CD4-positive, alpha-beta T cell treated with Interleukin-4 for 1 hour (primary cell): ENCODE data around the gene SCARB1.

Experiments
- DNase-seq, 2 donors: peaks; one replicate each; pipeline ENCODE4 v3.0.0-alpha.2; 2020 to 2022

Gene SCARB1

DNA sequence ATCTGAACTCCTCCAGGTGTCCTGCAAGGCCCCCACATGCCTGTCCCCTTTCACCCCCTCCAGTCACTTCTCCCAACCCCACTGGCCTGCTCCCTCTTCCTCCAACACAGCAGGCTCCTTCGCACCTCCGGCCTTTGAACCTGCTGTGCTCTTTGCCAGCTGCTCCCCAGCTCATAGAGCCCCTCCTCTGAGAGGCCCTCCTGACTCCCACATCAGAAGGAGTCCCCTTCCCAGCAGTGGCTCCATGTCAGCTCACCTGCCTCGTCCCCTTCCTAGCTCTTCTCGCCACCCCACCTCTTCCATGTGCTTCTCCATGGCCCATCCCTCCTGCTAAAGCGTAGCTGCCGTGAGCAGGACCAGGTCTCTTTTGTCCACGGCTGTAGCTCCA, 22.1 kb downstream of the SCARB1 start:
- DNase-seq: no peak

DNA sequence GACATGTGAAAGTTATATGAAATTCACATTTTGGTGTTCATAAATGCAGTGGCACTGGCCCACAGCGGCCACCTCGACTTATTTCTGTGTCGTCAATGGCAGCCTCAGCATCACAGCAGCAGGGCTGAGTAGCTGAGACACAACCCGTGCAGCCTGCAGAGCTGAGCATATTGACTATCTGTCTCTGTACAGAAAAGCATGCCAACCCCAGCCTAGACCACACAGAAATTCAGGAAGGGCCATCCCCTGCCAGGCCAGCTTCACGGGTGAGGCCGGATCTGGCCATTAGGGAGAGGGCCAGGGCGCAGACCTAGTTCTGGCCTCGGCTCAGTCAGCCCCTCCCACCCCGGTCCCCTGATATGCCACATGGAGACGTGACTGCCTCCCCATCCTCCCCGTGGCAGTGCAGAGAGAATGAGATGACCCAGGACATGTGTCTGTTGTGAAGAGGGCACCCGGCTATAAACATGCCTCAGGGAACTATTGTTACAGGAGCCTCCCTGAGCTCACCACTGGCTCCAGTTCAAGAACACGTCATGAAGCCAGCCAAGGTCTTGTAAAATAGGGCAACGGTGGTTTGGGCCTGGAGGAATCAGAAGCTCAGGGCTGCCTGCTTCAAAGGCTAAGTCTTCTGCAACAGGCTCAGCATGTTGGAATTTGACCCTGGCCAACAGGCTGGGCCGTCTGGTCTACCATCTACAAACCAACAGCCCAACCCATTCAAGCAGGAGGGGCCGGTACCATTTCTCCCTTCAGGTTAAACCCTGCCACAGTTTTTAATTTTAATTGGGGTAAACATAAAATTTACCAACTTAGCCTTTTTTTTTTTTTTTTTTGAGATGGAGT, 25.5 kb downstream of the SCARB1 start:
- no peak for DNase-seq

DNA sequence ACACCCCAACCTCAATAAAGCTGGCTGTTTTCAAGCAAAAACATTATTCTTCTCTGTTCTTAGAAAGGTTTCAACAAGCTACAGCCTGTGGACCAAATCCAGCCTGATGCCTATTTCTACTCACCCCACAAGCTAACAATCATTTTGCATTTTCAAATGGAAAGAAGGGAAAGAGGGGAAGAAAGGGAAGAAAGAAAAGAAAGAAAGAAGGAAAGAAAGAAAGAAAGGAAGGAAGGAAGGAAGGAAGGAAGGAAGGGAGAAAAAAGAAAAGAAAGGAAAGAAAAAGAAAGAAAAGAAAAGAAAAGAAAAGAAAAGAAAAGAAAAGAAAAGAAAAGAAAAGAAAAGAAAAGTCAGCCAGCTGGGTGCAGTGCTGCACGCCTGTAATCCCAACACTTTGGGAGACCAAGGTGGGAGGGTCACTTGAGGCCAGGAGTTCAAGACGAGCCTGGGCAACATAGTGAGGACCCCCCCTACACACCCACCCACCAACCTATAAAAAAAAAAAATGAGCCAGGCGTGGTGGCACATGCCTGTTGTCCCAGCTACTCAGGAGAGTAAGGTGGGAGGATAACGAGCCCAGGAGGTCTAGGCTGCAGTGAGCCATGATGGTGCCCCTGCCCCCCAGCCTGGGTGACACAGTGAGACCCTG, 26.3 kb downstream of the SCARB1 start:
- DNase-seq: no peak

DNA sequence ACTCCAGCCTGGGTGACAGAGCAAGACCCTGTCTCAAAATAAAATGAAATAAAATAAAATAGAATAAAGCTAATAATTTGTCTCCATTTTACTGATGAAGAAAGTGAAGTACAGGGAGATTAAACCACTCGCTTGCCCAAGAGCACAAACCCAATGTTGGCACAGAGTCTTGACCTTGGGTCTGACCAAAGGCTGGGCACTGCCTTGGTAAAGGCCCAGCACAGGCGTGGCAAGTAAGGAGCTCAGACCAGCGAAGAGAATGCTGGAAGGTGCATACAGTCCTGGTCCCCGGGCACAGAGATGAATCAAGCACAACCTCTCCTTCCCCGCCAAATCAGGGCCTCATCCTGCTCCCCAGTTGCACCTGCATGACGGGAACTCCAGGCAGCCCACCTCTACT, 26.9 kb downstream of the SCARB1 start:
- DNase-seq: no peak

- no peak for DNase-seq
Observed at GRCh38 chr12:124835656-124836410, 27.8 kb downstream of the SCARB1 start.

DNA sequence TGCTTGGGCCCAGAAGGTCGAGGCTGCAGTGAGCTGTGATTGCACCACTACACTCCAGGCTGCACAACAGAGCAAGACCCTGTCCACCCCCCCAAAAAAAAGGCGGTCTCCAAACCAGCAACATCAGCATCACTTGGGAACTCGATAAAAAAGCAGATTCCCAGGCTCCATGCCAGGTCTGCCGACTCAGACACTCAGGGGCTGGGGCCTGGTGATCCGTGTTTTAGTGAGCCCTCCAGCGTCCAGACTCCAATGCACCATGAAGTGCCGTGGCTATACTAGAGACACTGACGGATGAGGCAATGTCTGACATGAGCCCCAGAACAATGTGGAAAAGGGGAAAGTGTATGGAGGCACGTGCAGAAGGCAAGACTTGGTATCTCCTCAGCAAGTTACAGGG, 28.8 kb downstream of the SCARB1 start:
- no peak for DNase-seq

GRCh38 chr12:124833693-124834122, 30.0 kb downstream of the SCARB1 start:
- no peak for DNase-seq

DNA sequence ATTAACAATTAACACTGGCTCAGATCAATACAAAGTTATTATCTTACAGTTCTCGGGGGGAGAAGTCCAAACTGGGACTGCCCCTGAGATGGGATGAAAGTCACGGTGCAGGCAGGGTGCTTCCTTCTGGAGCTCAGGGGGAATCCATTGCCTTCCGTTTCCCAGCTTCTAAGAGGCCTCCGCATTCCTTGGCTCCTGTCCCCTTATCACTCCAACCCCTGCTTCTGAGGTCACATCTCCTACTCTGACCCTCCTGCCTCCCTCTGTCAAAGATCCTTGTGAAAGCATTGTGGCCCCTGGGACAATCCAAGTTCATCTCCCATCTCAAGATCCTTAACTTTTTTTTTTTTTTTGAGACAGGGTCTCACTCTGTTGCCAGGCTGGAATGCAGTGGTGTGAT, 30.8 kb downstream of the SCARB1 start:
- DNase-seq: no peak

DNA sequence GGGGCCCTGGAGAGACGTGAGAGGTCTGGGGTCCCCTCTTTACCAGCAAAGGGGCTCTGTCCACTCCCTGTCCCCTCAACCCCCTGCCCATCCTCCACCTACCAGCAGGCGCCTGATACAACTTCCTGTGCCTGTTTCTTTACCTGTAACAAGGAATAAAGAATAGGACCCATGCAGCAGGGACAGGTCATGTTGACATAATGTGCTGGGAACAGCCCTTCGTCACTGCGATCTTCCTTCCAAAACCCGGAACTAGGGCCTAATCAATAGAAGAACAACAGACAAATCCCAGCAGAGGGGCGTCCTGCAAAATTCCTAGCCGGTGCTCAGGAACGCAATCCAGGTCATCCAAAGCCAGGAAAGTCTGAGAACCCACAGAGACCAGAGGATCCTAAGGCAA, 32.1 kb downstream of the SCARB1 start:
- no peak for DNase-seq

- no peak for DNase-seq
Observed at GRCh38 chr12:124830306-124830705, 33.4 kb downstream of the SCARB1 start.

GRCh38 chr12:124829708-124830304, 33.9 kb downstream of the SCARB1 start:
- DNase-seq: no peak

DNA sequence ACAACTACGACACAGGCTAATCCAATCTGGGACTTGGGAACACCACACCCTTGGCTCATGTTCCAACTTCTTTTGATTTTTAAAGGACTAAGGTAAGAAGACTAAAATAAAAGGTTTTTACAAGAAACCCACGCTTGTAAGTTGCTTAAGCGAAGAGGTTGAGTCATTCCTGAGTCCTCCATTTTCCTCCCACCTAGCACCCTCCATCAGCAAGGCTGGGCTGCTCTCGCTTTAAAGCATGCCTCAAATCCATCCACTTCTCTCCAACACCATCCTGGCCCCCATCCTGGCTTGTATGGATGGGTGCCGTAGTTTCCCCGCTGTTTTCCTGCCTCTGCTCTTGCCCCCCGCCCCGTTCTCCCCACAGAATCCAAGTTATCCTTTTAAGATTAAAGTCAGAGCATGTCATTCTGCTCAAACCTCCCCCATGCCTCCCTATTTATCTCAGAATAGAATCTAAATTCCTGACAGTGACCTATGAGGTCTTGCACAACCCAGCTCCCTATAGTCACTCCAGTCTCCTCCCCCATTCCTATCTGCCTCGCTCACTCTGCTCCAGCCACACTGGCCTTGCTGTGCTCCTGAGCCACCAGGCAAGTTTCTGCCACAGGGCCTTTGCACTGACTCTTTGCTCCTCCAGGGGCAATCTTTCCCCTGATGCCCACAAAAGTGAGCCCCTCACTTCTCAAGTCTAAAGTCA, 34.5 kb downstream of the SCARB1 start:
- DNase-seq: no peak

DNA sequence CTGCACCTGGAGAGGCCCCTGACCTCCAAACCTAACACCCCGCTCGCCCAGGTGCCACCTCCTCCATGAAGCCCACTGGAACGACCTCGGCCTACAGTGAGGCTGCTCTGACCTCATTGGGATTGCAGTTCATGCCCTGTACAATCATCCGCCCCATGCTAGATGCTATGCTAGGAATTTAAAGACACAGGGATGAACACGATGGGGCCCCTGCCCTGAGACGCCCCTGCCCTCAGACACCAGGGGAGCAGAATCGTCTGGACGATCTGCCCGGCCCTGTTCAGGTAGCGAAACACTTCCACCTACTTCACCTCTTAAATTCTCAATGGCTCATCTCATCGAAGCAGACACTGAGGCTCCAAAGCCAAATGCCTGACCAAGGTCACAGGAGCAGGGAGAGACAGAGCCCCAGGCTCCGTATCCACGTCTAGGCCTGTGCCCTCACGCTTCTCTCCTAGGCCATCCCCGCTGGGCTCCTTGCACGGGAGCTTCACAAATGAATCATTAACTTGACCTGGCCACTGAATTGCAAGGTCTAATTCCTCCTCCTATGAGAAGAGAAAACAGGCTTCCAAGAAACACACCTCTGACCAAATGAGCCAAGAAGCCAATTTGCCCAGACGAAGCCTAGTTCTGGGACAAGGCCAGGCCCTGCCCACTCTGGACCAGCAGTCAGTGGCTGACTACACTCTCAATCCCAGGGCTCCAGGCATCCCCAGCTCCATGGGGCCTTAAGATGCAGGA, 35.2 kb downstream of the SCARB1 start:
- DNase-seq: no peak

DNA sequence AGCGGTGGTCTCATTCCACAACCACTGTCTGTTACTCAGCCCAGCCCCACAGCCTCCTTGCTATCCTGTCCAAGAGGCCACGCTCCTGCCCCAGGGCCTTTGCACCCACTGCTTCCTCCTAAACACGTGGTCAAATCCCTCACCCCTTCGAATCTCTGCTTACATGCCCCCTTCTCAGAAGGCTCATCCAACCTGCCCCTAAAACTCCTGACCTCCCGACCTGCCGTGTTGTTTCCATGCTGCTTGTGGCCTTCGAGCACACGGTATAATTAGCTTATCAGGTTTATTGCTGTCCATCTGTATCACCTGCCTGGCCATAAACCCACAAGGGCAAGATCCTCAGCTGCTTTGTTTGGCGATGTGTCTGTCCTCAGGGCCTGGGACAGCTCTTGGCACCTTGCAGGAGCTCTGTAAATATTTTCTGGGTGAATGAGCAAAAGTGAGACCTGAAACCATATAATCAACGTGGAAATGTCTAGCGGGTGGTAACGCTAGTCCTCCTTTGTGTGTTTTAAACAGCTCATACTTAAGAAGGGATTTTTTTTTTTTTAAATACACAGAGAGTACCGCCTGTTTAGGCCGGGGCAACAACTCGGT, 36.0 kb downstream of the SCARB1 start:
- DNase-seq: no peak

DNA sequence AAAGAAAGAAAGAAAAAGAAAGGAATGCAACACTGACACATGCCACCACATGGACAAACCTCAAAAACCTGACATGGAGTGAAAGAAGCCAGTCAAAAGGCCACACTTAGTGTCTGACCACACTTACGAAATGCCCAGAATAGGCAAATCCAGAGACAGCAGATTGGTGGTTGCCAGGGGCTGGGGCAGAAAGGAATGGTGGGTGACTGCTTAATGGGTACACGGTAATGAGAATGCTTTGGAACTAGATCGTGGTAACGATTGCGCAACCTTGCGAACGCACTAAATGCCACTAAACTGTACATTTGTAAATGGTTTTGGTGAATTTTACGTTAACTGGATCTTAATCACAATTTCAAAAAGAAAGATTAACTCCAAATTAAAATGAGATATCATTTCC, 39.5 kb downstream of the SCARB1 start:
- no peak for DNase-seq

- no peak for DNase-seq
Observed at GRCh38 chr12:124823272-124823970, 40.2 kb downstream of the SCARB1 start.

- DNase-seq: no peak
Observed at GRCh38 chr12:124822218-124822617, 41.4 kb downstream of the SCARB1 start.

DNA sequence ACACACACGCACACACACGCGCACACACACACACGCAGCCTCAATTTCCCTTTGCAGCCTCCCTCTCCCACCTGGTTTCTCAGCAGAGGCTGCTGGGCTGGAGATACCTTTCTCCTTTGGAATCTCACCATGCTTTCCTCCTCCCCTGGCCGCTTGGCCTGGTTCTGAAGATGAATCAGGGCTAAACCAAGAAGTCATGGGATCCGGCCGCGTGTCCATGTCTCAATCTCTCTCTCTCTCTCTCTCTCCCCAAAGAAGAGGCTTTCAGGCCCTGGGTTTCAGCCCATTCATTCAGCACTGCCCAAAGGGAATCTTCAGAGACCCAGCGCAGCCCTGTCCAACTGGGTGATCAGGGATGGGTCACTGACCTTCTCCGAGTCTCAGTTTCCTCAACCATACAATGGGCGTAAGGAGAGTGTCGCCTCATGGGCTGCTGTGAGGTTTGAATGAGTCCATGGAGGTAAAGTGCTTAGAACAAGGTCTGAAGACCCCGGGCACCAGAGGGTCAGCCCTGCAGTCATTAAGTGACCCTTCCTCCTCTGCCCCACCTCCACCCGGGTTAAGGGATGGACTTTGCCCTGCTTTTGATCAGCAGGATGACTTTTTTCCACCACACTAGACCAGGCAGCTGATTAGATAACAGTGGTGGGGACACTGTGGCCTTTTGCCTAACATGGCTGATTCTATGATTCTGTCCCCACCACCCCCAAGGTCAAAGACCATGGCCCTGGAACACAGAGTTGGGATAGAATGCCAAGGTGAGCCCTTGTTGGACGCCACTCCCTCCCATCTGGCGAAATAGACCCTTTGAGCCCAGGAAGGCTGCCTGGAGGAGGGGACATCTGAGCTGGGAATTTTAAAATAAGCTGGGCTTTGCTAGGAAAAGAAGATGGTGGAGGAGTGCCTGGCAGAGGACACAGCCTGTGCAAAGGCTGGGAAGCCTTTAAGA, 42.1 kb downstream of the SCARB1 start:
- DNase-seq: no peak

DNA sequence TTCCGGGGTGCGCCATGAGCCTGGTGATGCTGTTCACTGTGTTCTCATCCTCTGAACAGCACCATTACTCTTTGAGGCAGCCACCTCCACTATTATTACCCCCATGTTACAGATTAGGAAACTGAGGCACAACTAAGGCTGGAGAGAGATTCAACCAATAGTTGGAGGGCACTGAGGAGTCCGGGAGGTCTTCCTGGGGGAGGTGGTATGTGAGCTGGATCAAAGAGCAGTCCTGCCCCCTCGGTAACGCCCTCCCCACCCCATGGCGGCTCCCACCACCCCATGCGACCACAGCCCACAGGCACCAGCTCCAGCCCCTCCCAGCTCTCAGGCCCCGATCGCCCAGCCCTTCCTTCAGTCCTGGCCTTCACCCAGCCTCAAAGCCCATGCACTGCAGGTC, 43.5 kb downstream of the SCARB1 start:
- no peak for DNase-seq

DNA sequence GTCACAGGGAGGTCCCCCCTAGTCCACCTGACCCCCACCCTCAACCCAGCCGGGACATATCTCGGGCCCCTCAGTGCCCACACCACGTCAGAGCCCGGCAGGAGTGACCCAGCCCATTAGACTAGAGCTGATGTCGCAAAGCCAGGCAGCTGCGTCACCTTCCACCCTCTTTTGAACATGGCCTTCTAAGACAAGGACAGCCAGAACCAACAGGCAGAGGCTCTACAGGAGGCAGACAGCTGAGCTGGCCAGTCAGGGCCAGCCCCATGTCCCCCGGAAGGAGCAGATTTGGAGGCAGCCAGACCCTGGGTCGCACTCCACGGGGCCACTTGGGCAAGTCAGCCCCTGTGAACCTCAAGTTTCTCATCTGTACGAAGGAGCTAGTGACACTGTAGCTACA, 44.1 kb downstream of the SCARB1 start:
- DNase-seq: no peak
